ENCODE results near the gene INPP5J.
A peak's percentile ranks its signal among the peaks of the same experiment; 100 is the strongest.
"Not testable (repeated sequence)": the region's sequence is repeated elsewhere in the genome, so short reads cannot be mapped to it uniquely, and the experiment has no call there.

INPP5J gene

DNA sequence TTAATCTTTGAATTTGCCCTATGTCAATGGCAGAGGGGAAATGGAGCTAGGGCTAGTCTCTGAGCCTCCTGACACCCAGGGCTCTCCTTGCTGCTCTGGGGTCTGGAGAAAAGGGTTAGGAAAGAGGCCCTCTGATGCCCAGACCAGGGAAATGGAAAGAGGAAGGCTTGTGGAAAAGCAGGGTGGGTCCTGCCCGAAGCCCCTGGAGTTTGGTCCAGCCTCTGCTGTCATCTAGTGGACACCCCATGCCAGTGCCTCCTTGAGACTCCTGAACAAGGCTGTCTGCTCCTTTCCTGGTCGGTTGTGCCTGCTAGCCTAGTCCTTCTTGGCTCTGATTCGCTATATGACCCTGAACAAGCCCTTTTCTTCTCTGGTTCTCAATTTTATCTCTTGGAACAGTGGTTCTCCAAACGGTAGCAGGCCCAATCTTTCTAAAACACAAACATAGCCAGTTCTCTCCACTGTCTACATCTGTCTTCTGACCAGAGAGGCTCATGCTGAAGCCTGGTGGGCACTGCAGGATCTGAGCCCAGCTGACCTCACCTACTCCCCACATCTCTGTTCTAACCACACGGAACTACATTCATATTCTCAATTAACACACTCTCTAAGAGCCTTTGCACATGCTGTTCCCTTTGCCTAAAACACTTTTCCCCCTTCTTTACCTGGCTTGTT, 26.3 kb downstream of the INPP5J start:
- DNase-seq (ENCODE audit: low spot score), result peak; percentile 69

GRCh38 chr22:31150615-31151014, 27.8 kb downstream of the INPP5J start:
- DNase-seq (ENCODE audit: low spot score), result no peak

DNA sequence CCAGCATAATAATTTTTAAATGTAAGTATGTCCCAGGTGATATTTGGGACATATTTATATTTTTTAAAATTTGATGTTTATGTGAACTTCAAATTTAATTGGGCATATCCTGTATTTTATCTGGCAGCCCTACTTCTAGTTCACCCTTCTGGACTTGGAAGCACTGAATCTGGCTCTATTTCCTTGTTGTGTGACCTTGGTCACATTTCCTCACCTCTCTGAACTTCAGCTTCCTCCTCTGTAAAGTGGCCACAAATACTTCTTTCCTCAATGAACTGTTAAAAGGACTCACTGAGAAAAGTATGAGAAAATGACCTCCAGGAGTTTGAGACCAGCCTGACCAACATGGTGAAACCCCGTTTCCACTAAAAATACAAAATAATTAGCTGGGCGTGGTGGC, 29.1 kb downstream of the INPP5J start:
- DNase-seq (ENCODE audit: low spot score), result no peak

DNA sequence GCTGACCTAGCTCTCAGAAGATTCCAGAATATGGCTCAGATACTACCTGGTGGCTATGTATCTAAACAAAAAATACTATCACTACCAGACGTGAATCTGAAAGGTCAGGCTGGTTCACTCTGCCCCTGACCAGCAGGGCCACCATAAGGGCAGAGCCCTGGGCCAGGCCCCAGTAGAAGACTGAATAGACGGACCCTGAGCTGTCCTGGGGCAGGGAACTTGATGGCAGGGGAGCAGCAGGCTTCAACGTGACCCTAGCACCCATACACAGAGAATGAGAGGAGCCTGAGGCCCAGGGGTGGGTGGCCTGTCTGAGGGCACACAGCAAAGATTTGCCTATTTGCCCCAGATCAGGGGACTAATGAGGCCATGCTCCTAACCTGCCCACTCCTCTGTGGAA, 30.6 kb downstream of the INPP5J start:
- no peak for DNase-seq (ENCODE audit: low spot score)

- no peak for DNase-seq (ENCODE audit: low spot score)
These were observed 32.2 kb downstream of the INPP5J start for GRCh38 chr22:31154975-31155374.

- DNase-seq (ENCODE audit: low spot score), result no peak
These were observed 32.7 kb downstream of the INPP5J start for GRCh38 chr22:31155422-31155821.

- peak; percentile 36 for DNase-seq (ENCODE audit: low spot score)
These were observed 37.7 kb downstream of the INPP5J start for GRCh38 chr22:31160328-31160978.

- DNase-seq (ENCODE audit: low spot score), result no peak
These were observed 38.6 kb downstream of the INPP5J start for GRCh38 chr22:31161386-31161785.

DNA sequence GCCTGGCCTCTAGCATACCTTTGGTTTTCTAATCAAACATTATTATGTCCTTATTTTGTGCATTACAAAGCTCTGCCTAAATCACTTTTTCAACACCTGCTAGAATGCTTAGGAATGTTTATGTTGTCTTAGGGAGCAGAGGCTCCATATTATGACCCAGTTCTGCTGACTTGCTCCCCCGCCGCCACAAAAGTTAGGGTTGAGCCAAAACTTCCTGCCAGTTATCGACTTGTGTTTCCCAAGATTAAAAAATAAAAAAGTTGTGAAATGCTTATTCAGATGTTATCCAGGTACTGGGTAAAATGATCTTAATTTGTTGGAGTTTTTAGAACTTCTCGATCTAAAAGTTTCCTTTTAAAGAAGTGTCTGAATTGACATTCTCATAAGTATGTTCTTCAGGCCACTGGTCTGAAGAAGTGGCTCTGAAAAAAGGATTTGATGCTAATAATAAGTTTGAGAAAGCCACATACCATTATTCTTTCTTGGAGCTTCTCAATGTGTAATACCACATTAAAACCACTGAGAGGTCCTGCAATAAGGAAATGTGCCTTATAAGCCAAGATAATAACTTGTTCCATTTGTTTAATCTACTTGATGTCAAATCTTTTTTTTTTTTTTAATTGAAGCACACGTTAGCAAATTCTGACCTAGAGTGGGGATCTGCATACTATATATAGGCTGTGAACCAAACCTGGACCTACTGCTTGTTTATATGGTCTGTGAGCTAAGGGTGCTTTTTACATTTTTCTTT, 39.4 kb downstream of the INPP5J start:
- DNase-seq (ENCODE audit: low spot score), result no peak

DNA sequence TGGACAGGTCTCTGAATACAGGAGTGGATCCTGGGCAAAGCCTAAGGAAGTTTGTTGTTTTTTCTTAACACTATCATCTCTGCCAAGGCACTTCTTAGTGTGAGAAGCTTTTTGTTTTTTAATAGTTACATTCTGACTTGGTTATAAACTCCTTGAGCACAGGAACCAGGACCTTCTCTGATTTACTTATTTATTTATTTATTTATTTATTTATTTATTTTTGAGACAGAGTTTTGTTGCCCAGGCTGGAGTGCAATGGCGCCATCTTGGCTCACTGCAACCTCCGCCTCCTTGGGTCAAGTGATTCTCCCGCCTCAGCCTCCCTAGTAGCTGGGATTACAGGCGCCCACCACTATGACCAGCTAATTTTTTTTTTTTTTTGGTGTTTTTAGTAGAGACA, 48.2 kb downstream of the INPP5J start:
- no peak for DNase-seq (ENCODE audit: low spot score)

DNA sequence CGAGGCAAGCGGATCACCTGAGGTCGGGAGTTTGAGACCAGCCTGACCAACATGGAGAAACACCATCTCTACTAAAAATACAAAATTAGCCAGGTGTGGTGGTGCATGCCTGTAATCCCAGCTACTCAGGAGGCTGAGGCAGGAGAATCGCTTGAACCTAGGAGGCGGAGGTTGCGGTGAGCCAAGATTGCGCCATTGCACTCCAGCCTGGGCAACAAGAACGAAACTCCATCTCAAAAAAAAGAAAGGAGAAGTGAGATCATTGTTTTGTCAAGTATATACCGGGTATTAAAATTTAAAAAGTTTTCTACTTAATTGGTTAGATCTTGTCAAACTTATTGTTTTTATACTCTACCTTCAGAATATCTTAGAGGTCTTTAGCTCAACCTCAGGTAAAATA, 49.0 kb downstream of the INPP5J start:
- not testable (repeated sequence) for DNase-seq (ENCODE audit: low spot score)

GRCh38 chr22:31173386-31174145, 50.8 kb downstream of the INPP5J start:
- DNase-seq (ENCODE audit: low spot score), result no peak

- no peak for DNase-seq (ENCODE audit: low spot score)
These were observed 54.2 kb downstream of the INPP5J start for GRCh38 chr22:31176923-31177322.

- no peak for DNase-seq (ENCODE audit: low spot score)
These were observed 54.8 kb downstream of the INPP5J start for GRCh38 chr22:31177420-31178162.

GRCh38 chr22:31178859-31179258, 56.1 kb downstream of the INPP5J start:
- DNase-seq (ENCODE audit: low spot score), result no peak

GRCh38 chr22:31179345-31179744, 56.6 kb downstream of the INPP5J start:
- DNase-seq (ENCODE audit: low spot score), result no peak

GRCh38 chr22:31184015-31184414, 61.2 kb downstream of the INPP5J start:
- no peak for DNase-seq (ENCODE audit: low spot score)
